HG02678 (cell line): ENCODE data around the gene CD101.

Experiments used
- ATAC-seq: cut with Tn5 transposase; IDR thresholded peaks from one replicate; pipeline ENCODE4 v1.9.1; 2021; ENCODE audit warnings: mild to moderate bottlenecking, moderate library complexity; ENCODE audit not compliant: unreplicated experiment

Gene CD101

DNA sequence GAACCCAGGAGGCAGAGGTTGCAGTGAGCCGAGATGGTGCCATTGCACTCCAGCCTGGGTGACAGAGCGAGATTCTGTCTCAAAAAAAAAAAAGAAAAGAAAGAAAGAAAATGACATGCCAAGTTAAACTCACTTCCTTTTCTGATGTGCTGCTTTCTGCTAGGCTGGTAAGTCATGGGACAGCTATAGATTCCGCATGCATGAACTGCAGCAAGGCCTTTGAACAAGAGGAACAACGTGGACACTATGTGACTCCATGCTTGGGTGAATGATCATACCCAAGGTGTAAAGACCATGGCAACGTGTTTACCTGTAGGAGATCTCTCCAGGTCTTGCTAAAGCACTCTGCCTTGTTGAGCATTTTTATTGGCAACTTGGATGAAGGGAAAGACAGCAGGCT lies 48.3 kb downstream of the CD101 start:
- no peak for ATAC-seq

DNA sequence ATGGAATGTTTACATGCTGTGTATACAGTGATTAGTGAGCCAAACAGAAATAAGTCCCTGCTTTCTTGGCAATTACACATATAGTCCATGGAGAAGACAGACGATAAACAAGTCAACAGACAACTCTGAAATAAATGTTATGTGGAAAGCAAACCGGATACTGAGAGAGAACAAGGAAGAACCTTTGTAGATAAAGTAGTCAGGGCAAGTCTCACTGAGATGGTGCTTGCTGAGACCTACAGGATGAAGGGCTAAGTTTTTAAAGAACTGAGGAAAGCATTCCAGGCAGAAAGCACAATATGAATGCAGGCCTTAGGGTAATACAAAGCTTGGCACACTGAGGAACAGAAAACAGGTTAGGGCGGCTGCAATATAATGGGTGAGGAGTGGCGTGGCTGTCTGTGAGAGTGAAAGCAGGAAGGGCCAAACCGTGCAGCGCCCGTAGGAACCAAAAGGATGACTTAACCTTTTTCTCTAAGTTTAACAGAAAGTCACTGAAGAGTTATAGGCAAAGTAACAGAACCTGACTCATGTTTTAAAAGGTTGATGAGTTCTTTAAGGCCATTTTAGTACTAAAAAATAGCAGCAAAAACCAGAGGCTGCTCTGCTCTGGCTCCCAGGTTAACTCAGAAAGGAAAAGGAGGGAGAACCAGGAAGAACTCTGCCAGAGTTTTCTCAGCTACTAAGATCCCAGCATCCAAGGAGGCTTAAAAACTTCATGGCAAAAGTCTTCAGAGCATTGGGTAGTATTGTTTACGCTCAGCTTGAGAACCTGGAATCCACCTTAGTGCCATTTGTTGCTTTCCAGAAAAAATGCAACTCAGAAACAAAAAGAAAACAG lies 49.9 kb downstream of the CD101 start:
- ATAC-seq, result peak; percentile 88

DNA sequence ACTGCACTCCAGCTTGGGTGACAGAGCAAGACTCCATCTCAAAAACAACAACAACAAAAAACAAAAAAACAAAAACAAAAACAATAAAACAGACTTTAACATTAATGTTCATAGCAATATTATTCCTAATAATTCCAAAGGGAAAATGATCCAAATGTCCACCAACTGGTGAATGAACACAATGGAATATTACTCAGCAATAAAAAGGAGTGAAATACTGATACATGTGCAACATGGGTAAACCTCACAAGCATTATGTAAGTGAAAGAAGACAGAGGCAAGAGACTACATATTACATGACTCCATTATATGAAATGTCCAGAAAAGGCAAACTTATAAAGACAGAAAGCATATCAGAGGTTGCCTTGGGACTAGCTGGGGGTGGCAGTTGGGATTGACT lies 52.5 kb downstream of the CD101 start:
- ATAC-seq, result no peak

DNA sequence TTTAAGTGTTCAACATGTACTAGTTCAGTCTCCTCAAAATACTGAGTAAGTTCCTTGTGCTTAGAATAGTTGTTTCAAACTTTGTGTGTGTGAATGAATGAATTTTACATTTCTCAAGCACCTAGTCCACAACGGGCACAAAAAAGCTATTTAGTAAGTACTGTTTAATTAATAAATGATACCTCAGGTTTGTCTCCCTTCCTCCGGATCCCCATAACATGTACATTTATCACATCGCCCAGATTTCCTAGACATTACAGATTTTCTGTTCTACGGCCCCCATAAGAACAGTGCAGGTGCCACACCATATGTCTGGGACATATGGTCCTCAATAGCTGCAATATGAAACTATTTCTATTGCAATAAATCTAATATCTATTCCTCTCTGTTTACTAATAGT lies 57.2 kb downstream of the CD101 start:
- no peak for ATAC-seq

DNA sequence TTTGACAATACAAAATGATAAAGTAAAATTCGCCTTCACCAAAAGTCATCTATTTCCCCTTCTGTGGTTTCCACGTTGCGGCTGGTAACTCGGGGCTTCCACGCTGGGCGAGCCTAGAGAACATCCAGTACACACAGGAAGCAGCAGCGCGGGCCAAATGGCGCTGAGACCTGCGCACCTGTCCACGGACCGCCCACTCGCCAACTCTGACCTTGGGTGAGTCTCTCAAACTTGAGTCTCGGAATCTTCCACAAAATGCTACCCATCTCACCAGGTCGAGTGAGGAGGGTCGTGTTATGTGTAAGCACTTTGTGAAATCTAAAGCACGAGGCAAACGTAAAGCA lies 57.7 kb downstream of the CD101 start:
- ATAC-seq, result peak; percentile 34

DNA sequence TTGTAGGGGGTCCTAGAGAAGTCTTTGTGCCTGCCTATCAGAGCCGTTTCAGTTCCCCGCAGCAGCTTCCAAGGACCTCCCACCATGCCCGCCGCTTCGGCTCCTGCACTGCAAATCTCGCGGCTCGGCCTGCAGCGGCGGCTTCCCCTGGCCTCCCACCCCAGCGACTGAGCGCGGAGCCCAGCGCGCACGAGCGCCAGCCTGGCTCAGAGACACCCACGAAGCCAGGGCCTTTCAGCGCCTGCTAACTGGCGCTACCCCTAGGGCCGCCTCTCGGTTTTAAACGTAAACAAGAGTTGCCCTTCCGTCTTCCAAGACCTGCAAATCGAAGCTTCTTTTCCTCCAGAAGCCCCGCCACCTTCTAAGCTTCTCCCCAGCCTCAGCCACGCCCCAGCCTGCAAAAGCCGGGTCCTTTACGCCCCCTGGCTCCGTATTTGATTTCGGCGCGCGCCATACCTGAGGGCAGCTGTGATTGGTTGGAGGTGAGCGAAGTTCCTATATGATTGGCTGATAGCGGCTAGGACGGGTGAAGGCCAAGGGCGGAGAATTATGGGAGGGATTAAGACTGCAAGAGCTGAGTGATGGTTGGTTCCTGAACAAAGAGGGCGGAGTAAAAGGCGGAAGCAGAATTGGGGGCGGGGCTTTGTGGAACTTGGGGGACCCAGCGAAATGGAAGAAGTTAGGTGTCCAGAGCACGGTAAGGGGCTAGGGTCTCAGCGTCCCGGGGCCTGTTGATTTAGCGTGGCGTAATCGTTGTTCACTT lies 58.3 kb downstream of the CD101 start, which contains the start of gene TTF2:
TSS of gene TTF2 (plus strand) at position 649 of the 763 bp plus-strand sequence. CDS start at position 670, 21 bp downstream.
- ATAC-seq, result peak; percentile 95

DNA sequence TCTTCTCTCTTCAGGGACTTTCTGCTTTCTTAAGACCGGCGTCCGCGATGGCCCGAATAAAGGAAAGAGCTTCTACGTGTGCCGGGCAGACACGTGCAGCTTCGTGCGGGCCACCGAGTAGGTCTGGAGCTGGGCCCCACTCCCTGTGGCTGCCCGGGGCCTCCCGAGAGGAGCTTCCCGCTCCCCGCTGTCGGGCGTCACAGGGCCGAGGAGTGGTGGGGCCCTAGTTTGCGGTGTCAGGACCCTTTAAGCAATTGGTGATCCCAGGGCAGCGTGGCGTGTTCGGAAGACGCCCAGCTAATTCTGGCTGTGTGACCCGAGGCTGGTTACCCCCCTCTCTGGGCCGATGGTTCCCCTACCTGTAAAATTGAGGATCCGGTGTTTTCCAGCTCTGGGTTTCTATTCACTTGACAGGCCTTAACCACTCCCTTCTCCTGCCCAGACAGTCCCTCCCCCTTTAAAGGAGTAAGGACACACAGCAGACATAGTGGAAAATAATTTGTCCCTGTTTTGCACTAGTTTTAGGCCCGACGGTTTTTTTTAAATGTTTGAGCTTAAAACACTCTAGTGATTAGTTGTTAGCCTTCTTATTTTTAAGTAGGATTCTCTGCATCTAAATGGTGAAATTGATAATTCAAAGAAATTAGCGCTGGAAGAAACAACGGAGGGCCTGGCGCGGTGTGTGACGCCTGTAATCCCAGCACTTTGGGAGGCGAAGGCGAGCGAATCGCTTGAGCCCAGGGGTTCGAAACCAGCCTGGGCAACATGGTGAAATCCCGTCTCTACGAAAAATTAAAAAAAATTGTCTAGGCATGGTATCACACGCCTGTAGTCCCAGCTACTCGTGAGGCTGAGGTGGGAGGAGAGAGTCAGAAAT lies 59.1 kb downstream of the CD101 start:
- peak; percentile 6 for ATAC-seq

DNA sequence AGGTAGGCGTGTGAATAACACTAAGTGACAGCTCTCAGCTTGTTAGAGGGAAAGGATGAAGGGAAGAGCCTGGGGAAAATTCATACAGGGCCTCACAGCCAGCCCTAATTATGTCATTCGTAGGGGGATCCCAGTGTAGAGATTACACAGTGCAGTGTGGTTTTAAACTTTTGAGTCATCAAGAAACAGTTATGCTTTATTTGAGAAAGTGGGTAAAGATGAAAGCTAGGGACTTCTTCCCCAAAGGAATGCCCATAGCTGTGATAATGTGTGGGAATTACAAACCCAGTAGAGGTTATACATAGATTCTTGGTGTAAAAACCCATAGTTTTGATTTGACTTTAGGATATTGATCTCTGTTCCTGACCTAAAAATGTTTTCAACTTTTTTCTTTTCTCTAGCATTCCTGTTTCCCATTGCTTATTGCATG lies 60.4 kb downstream of the CD101 start:
- peak; percentile 24 for ATAC-seq

DNA sequence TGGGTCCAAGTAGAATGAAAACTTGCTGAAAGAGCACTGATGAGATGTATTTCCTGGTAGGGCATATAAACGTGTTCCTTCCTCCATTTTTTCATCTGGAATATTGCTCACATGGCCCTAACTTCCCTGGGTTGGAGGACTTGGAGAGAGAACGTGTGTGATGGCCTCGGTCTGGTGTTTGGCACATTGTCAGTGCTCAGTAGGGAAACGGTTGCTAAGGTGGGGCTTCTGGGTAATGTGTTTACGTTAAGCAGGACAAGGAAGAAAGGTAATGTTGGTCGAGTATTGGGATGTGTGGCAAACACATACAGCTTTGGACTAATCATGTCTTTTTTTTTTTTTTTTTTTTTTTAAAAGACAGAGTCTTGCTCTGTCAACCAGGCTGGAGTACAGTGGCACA lies 64.8 kb downstream of the CD101 start:
- ATAC-seq, result no peak

DNA sequence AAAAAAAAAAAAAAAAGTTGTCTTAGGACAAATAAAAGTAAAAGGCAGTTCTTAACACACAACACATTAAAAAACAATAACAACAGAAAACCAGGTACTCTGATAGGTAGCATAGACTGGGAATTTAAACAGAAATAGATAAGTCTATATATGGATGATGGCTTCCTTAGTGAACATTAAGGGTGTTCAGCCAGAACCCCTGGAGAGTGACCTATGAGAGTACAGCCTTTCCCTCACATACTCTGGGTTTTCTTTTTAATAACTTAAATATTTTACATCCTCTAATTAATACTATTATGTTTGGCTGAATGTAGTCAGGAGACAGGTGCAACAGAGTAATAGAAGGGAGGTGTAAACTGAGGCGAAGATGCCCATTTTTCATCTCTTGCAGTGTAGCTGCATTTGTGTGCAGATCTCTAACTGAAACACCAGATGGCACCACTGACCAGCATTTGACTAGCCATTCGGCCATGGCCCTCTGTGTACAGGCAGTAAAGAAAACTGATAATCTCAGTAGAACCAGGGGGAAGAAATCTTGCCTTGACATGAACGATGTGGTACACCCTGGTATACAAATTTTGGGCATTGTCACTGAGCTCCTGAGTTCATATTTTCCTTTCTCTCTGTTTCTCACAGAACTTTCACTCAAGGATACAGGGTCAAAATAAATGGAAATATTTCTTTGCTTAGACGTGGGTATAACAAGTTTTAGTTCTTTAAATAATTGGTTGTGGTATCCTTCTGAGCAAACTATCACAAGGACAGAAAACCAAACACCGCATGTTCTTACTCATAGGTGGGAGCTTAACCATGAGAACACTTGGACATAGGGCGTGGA lies 66.2 kb downstream of the CD101 start:
- ATAC-seq, result peak; percentile 71

DNA sequence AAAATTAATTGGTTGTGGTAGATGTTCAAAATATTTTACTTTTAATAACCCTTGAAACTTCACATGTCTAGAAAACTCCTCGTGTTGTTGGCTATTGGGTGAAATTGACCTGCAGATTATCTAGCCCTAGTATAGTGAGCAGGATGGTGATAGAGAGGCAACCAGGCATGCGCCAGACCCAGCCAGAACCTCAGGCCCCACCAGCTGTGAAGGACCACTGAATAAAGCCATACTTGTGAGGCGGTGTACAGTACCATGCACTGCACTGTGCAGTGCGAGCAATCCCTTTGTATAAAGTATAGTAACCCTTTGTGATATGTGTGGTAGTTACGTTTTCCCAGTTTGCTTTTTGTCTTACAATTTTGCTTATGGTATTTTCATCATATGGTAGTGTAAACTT lies 67.0 kb downstream of the CD101 start:
- no peak for ATAC-seq

DNA sequence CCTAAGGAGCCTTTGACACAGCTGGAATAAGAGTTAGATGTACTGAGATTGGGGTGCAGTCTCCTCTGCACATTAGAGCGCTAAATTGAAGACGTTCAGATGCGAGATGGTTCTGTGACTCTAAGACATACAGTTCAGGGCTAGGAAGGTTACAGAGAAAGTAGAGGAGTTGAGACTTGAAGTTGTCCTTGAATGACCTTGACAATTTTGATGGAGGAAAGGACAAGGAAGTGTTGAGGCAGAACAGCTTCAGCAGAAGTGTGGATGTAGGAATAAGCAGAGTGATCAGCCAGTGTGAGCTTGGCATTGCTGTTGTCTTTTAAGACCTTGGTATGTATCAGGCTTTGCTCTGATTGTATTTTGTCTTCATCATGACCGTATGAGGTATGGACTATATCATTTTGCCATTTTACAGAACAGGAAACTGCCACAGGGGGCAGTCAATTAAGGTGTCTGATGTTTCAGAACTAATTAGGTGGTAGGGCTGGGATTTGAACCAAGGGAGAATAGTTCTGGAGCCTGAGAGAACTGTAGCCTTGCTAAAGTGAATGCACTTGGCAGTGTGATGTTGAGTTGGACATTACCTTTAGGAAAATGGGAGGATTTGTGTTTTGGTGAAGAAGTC lies 67.8 kb downstream of the CD101 start:
- ATAC-seq, result no peak

DNA sequence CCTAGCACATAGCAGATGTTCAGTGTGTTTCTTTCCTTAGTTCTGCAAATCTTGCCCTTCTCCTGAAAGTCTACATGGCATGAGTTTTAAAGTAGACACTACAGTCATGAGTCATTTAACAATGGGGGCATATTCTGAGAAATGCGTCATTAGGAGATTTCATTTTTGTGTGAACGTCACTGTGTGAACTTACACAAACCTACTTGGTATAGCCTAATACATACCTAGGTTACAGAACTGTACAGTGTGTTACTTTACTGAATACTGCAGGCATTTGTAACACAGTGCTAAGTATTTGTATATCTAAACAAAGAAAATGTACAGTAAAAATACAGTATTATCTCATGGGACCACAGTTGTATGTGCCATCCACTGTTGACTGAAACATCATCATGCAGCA lies 68.6 kb downstream of the CD101 start:
- no peak for ATAC-seq

DNA sequence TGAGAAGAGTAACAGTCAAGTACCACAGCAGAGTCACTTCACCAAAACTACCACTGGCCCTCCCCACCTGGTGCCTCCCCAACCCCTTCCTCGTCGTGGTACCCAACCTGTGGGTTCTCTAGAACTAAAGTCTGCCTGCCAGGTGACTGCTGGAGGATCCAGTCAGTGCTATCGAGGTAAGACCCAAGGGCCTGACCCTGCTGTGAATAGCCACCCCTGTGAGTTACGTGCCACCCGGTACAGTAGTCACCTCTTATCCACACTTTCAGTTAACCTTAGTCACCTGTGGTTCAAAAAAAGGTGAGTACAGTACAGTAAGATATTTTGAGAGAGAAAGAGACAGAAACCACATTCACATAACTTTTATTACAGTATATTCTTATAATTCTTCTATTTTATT lies 75.1 kb downstream of the CD101 start:
- no peak for ATAC-seq

DNA sequence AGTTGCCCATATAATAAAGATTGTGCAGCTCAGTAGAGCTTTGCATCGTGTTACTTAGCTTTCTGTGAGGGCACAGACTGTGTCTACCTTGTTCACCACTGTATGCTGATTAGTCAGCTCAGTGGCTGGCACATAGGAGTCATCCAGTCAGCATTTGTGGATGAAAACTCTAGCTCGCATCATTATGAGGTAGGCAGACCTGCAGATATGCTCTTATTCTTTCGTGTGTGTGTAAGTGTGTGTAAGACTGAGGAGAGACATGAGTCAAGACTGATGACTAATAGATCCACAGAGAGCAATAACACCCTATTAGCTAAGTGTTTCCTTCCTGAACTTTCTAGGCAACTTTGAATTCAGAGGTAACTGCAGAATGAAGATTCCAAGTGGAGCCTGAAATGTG lies 75.7 kb downstream of the CD101 start:
- no peak for ATAC-seq

DNA sequence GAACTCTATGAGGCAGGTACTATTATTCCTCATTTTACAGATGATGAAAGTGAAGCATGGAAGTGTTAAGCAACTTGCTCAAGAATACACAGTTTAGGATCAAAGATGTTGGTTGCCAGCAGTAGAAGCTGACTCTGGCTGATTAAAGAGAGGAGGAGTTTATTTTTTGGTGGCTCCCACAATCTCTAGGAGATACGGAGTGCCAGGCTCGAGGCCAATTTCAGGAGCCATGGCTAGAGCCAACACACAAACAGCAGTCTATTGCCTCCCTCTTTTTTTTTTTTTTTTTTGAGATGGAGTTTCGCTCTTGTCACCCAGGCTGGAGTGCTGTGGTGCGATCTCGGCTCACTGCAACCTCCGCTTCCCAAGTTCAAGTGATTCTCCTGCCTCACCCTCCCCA lies 78.2 kb downstream of the CD101 start:
- ATAC-seq, result no peak

DNA sequence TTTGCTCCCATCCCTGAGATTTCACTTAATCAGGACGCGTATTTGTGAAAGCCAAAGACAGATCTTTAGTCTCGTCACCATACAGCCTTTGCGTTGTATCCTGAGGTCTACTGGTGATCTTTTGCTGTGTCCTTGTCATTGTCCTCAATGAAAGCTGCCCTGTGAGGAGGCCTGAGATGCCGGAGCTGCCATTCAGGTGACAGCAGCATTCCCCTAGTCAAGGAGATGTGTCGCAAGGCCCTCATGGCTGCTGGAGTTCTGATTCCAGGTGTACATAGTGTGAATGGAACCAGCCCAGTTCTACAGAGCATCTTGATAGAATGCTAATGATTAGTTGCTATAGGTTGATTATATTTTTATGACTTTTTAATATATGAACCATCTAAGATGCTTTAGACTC lies 82.7 kb downstream of the CD101 start:
- ATAC-seq, result no peak
